Activated CD4-positive, alpha-beta T cell treated with anti-CD3 and anti-CD28 coated beads, Interleukin-2, Interleukin-6, amounts not matched to agents 100 ng/mL and 50 ng/mL, durations not matched to agents 16 hours and 8 hours (primary cell): Measurements from ENCODE around the gene PRR20A.
"Not testable (repeated sequence)": the region's sequence is repeated elsewhere in the genome, so short reads cannot be mapped to it uniquely, and the experiment has no call there.

ENCODE experiments used
- DNase-seq: peaks from one replicate; pipeline ENCODE4 v3.0.0-alpha.2; 2020

The PRR20A gene

DNA sequence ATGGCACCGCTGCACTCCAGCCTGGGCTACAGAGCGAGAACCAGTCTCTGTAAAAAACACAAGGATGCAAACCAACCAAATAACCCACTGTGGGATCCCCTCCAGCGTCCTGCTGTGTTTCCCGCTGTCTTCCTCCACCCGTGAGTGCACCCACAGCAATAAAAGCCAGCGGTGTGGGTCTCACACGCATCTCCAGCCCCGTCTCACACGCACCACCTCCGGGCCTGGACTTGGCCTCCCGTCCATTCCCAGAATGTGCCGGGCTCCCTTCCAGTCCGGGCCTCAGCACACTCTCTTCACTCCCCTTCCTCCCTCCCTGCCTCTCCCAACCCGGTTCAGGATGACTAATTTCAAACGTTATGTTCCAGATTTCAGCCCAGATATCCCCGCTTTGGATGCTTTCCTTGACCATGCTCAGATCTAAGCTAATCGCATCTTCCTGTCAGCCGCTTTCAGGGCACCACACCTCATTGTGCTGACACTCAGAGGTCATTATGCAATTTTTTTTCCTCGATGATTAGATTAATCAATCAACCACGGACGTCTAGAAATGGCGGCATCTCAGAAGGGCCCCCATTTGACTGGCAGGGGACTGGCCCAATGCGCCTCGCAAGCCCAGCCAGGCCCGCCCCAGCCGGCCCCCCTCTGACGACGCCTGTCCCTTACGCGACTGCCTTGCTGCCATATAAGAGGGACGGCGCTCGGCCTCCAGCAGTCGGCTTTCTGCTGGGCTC, at the start of gene PRR20A:
TSS of gene PRR20A (plus strand) at position 684 of the 734 bp plus-strand sequence. CDS start 387 bp downstream, outside the sequence.
- not testable (repeated sequence) for DNase-seq

DNA sequence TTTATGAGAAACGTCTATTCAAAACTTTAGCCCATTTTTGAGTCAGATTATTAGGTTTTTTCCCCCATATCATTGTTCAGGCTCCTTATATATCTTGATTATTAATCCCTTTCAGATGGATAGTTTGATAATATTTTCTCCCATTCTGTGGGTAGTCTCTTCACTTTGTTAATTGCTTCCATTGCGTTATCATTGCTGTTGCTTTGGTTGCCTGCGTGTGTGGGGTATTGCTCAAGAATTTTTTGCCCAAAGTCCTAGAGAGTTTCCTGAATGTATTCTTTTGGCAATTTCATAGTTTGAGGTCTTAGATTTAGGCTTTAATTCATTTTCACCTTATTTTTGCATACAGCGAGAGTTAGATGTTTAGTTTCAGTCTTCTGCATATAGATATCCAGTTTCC, 25.8 kb upstream of the PRR20A start:
- no peak for DNase-seq

DNA sequence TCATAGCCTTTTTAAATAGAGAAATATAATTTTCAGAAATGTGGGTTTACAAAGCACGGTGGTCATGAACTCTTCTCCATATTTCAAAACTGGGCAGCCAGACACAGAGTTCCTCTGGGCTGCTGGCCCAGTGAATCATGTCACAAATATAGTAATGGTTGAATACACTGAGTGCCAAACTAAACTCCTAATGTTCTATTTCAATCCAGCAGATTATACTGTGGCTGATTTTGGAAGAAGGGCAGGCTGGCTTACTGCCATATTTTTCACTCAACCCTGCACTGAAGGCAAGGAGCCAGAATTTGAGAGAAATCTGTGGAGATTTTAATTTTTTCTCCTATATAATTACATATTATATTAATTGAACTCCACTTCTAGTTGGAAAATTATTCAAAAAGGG, 17.0 kb upstream of the PRR20A start:
- no peak for DNase-seq

DNA sequence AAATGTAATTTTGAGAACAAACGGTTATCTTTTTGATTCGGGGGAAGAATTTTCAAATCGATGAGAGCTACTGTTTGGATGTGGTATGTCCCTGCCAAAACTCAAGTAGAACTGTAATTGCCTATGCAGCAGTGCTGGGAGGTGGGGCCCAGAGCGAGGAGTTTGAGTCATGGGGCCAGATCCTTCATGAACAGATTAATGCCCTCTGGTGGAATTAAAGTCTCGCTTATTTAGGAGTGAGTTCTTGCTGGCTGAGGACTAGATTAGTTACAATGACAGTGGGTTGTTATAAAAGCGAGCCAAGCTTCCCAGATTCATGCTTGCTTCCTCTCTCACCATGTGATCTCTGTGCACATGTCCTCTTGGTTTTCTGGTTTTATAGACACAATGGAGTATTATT, 11.8 kb upstream of the PRR20A start:
- no peak for DNase-seq

DNA sequence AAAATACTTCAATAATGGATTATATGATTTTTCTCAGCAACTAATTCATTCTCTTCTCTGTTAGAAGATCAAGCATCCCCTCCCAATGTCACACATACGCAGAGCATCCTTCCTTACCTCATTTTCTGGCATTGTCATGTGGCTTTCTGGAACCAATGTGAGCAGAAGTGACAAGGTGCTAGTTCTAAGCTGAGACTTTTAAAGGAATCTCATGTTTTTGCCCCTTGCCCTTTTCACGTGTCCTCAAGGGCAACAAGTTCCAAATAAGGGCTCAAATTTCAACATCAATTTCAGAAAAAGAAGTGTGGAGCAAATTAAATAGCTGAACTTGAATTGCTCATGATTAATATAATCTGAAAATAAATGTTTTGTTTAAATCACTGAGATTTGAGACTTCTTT, 4.6 kb upstream of the PRR20A start:
- no peak for DNase-seq

DNA sequence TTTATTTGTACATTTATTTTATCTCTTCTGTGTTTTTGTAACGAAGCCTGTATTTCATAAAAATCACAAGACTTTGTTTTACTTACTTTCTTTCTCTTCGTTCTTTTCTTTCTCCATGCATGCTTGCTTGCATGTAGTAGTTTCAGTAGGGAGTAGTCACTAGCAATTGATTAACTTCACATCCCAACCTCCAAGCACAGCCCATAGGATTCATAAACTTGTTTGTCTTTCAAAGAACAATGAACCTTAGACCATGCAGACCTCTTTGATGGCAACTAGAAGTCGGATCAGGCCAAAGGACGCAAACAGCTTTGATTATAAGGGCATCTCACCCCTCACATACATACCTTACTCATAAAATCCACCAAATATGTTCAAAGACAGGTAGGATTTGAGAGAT, 3.1 kb upstream of the PRR20A start:
- no peak for DNase-seq

DNA sequence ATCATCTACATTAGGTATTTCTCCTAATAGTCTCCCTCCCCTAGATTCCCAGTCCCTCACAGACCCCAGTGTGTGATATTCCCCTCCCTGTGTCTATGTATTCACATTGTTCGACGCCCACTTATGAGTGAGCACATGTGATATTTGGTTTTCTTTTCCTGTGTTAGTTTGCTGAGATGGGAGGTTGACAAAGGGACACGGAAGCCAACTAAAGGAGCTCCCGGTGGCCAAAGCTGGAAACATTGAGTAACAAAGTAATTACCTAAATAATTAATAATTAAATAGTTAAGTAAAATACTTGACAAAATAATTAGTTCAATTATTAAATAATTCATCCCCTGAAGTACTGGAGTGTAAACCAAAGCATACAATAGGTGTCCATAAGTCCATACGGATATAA, 1.7 kb upstream of the PRR20A start:
- DNase-seq: no peak

DNA sequence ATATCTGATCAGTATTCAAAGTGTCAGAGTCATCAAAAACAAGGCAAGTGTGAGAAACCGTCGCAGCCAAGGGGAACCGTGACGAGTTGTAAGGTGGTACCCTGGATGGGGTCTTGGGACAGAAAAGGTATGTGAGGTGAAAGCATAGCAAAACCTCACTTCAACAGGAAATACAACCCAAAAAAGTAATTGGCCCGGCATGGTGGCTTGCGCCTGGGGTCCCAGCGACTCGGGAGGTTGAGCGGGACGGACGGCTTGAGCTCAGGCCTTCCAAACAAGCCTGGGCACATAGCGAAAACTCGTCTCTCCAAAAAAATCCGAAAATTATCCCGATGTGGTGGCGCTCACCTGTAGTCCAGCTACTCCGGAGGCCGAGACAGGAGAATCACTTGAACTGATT, 937 bp upstream of the PRR20A start:
- not testable (repeated sequence) for DNase-seq

DNA sequence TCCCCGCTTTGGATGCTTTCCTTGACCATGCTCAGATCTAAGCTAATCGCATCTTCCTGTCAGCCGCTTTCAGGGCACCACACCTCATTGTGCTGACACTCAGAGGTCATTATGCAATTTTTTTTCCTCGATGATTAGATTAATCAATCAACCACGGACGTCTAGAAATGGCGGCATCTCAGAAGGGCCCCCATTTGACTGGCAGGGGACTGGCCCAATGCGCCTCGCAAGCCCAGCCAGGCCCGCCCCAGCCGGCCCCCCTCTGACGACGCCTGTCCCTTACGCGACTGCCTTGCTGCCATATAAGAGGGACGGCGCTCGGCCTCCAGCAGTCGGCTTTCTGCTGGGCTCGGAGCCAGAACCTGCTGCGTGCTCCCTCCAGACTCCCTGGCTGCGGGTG, 6.5 kb downstream of the PRR20A start, which contains the start of gene PRR20B:
TSS of gene PRR20B (plus strand) at position 301 of the 400 bp plus-strand sequence. CDS start 387 bp downstream, outside the sequence.
- not testable (repeated sequence) for DNase-seq

DNA sequence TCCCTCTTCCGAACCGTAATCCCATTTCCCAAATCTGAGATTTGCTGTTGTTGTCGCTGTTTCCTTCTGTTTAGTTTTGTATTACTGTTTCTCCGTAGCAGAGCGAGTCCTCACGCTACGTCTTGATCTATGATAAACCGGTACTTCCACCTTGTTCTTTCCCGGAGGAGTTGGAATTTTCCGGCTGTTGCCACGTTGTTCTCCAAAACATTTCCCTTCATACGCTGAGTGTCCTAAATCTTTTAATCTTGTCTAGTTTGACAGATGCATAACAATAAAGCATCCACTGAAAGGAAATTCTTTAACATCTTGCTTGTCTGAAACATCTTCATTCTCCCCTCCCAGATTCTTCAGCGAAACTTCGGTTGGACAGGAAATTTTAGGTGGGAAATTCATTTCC, 7.4 kb downstream of the PRR20A start:
- DNase-seq: not testable (repeated sequence)

DNA sequence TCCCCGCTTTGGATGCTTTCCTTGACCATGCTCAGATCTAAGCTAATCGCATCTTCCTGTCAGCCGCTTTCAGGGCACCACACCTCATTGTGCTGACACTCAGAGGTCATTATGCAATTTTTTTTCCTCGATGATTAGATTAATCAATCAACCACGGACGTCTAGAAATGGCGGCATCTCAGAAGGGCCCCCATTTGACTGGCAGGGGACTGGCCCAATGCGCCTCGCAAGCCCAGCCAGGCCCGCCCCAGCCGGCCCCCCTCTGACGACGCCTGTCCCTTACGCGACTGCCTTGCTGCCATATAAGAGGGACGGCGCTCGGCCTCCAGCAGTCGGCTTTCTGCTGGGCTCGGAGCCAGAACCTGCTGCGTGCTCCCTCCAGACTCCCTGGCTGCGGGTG, 13.0 kb downstream of the PRR20A start, which contains the start of gene PRR20C:
TSS of gene PRR20C (plus strand) at position 301 of the 400 bp plus-strand sequence. CDS start 387 bp downstream, outside the sequence.
- not testable (repeated sequence) for DNase-seq

DNA sequence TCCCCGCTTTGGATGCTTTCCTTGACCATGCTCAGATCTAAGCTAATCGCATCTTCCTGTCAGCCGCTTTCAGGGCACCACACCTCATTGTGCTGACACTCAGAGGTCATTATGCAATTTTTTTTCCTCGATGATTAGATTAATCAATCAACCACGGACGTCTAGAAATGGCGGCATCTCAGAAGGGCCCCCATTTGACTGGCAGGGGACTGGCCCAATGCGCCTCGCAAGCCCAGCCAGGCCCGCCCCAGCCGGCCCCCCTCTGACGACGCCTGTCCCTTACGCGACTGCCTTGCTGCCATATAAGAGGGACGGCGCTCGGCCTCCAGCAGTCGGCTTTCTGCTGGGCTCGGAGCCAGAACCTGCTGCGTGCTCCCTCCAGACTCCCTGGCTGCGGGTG, 19.6 kb downstream of the PRR20A start, which contains the start of gene PRR20D:
TSS of gene PRR20D (plus strand) at position 301 of the 400 bp plus-strand sequence. CDS start 387 bp downstream, outside the sequence.
- not testable (repeated sequence) for DNase-seq

DNA sequence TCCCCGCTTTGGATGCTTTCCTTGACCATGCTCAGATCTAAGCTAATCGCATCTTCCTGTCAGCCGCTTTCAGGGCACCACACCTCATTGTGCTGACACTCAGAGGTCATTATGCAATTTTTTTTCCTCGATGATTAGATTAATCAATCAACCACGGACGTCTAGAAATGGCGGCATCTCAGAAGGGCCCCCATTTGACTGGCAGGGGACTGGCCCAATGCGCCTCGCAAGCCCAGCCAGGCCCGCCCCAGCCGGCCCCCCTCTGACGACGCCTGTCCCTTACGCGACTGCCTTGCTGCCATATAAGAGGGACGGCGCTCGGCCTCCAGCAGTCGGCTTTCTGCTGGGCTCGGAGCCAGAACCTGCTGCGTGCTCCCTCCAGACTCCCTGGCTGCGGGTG, 26.2 kb downstream of the PRR20A start, which contains the start of gene PRR20E:
TSS of gene PRR20E (plus strand) at position 301 of the 400 bp plus-strand sequence. CDS start 387 bp downstream, outside the sequence.
- not testable (repeated sequence) for DNase-seq

DNA sequence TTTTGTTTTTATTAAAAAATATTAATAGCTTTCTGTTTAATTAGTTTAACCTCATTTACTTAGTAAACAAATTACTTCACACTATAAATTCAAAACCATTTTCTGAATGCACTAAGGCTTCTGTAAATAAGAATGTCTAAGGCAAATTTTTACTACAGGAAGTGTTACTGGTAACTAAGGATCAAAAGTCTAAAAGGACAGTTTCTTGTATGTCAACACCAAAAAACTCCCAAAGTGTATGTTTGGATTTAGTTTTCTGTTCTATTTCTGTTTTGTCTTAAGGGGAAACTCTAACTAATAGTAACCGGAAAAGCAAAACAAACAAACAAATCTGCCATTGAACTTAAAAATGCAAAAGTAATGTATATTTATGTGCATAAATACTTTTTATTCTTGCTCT, 50.9 kb downstream of the PRR20A start:
- DNase-seq: no peak
